Ascending aorta (tissue), 2 donors: ENCODE results near the gene FMN1. TPM values are rescaled to one million over a fixed set of nuclear protein-coding genes. Genes with fewer than 3 reads are reported as not detected.

ENCODE experiments used
- DNase-seq, 2 donors: peaks; one replicate each; pipeline ENCODE4 v3.0.0-alpha.2; 2019; ENCODE audit warnings: low spot score in 2 of 2
- H3K27ac ChIP-seq, 2 donors: fragments of 200-600 bp; sonication (generic); one replicate each; pipeline ENCODE4 v1.5.1; 2016 to 2017; ENCODE audit warnings: mild to moderate bottlenecking in 1 of 2
- H3K27me3 ChIP-seq: fragments of 200-600 bp; sonication (generic); one replicate; pipeline ENCODE4 v1.5.1; 2017
- H3K36me3 ChIP-seq, 2 donors: fragments of 200-600 bp; sonication (generic); one replicate each; pipeline ENCODE4 v1.5.1; 2016
- H3K4me1 ChIP-seq, 2 donors: fragments of 200-600 bp; sonication (generic); one replicate each; pipeline ENCODE4 v1.5.1; 2016 to 2017; ENCODE audit warnings: mild to moderate bottlenecking in 1 of 2
- H3K4me3 ChIP-seq, 2 donors: fragments of 200-600 bp; sonication (generic); one replicate each; pipeline ENCODE4 v1.5.1; 2016 to 2017; ENCODE audit warnings: mild to moderate bottlenecking in 1 of 2
- H3K9me3 ChIP-seq, 2 donors: fragments of 200-600 bp; sonication (generic); one replicate each; pipeline ENCODE4 v1.5.1; 2016
- intact Hi-C: fragments of 100-400 bp; cut with DNase I; formaldehyde crosslinking; loops from one replicate; pipeline ENCODE4 v1.15.1; 2023
- total RNA-seq: library from RNA; depleted of rRNA; stranded (reverse); fragments of >200 nt; gene quantifications from one replicate; pipeline ENCODE4 v1.1.0, GENCODE V29; 2016
- TF ChIP-seq, protein P1 (sequence below), 3 experiments: fragments of 200-600 bp in 2 of 3; fragments of 450-650 bp in 1 of 3; sonication (generic) in 2 of 3; IDR thresholded peaks; one replicate each; pipeline ENCODE4 v1.5.1; 2016 to 2019; ENCODE audit warnings: antibody characterized with exemption in 3 of 3, mild to moderate bottlenecking in 1 of 3, moderate library complexity in 1 of 3

The FMN1 gene
- total RNA-seq, 1 donor from 2014 or later = 4.3 TPM

DNA sequence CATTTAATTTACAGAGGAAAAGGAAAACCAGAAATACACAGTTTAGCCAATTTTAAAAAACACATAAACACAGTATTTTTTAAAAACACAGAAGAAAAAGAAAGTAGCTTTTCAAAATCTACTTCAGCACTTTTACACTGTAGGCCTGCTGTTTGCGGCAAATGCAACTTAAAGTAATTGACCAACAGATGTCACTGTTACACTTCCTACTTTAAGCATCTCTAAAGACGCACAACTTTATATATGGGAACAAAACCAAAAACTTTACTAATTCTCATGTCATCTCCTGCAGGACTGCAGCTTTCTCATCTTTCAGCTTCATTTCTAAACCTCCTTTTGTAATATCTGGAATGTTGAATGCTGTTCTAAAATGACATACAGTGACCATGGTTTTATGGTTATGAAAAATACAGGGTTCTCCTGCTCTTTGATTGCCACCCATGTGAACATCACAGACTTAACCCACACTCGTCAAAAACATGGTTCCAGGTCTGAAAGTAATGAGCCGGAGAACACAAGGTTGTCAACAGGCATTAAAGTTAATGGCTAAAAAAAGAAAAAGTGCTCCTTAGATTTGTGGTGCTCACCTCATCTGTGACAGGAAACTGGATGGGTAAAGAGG is 107.9 kb downstream of the FMN1 start:
- no peaks in the 10 kb centered on the region for H3K9me3 ChIP-seq
- H3K27ac ChIP-seq = no peak overlapping the region
- intact Hi-C loops = loop anchor here (2.0 to 10.0 kb wide), 2 partner anchors 46 to 608 kb away; no protein-coding TSS in a partner anchor
- H3K4me3 ChIP-seq = no peak overlapping the region
- H3K4me1 ChIP-seq = no peaks in the 10 kb centered on the region
- DNase-seq = no peak
- H3K27me3 ChIP-seq = no peaks in the 10 kb centered on the region
- TF ChIP-seq, protein P1, sequence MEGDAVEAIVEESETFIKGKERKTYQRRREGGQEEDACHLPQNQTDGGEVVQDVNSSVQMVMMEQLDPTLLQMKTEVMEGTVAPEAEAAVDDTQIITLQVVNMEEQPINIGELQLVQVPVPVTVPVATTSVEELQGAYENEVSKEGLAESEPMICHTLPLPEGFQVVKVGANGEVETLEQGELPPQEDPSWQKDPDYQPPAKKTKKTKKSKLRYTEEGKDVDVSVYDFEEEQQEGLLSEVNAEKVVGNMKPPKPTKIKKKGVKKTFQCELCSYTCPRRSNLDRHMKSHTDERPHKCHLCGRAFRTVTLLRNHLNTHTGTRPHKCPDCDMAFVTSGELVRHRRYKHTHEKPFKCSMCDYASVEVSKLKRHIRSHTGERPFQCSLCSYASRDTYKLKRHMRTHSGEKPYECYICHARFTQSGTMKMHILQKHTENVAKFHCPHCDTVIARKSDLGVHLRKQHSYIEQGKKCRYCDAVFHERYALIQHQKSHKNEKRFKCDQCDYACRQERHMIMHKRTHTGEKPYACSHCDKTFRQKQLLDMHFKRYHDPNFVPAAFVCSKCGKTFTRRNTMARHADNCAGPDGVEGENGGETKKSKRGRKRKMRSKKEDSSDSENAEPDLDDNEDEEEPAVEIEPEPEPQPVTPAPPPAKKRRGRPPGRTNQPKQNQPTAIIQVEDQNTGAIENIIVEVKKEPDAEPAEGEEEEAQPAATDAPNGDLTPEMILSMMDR (IDR thresholded peaks at IDR 0.05) = peak in 2 of 3 experiments; percentile 29 to 53
- H3K36me3 ChIP-seq = no peaks in the 10 kb centered on the region

- Histone ChIP-seq H3K9me3 (no peaks in the 10 kb centered on the region), H3K4me3 (no peak overlapping the region), H3K27ac (no peak overlapping the region), H3K4me1 (no peaks in the 10 kb centered on the region), H3K36me3 (no peaks in the 10 kb centered on the region), H3K27me3 (no peaks in the 10 kb centered on the region)
- intact Hi-C loops = loop anchor here (10.0 kb wide), 1 partner anchor 610 kb away; no protein-coding TSS in a partner anchor
- DNase-seq = no peak
- TF ChIP-seq, protein P1 (IDR thresholded peaks at IDR 0.05) = no peak
Observed at GRCh38 chr15:33084661-33085060, 109.9 kb downstream of the FMN1 start.

DNA sequence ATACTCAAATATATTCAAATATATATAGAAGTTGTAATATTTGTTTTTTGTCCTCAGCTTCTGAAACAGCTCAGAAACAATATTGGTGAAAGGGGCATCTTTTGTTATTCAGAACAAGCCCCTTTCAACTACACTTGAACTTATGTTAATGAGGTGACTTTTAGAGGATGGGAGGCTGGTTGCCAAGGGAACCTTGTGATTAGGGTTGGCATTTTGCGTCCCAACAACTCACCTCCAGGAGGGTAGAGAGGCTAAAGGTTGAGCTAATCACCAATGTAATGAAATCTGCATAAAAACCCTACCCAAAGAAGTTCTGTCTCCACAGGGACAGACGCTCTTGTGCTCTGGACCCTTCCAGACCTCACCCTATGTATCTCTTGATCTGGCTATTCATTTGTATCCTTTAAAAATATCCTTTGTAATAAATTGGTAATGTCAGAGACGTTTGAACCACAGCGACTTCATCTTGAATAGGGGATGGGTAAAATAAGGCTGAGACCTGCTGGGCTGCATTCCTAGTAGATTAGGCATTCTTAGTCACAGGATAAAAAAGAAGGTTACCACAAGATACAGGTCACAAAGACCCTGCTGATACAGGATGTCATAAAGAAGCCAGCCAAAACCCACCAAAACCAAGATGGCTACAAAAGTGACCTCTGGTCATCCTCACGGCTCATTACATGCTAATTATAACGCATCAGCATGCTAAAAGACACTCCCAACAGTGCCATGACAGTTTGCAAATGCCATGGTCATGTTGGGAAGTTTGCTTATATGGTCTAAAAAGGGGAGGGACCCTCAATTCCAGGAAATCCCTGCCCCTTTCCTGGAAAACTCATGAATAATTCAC is 111.1 kb downstream of the FMN1 start:
- DNase-seq = no peak
- H3K9me3 ChIP-seq = no peaks in the 10 kb centered on the region
- H3K4me1 ChIP-seq = no peaks in the 10 kb centered on the region
- H3K27me3 ChIP-seq = no peaks in the 10 kb centered on the region
- H3K36me3 ChIP-seq = no peaks in the 10 kb centered on the region
- TF ChIP-seq, protein P1 (IDR thresholded peaks at IDR 0.05) = no peak
- intact Hi-C loops = loop anchor here (10.0 kb wide), 1 partner anchor 611 kb away; no protein-coding TSS in a partner anchor
- H3K4me3 ChIP-seq = no peak overlapping the region
- no peak overlapping the region for H3K27ac ChIP-seq

GRCh38 chr15:33080006-33080405 is 114.5 kb downstream of the FMN1 start:
- Histone ChIP-seq H3K27me3 (no peaks in the 10 kb centered on the region), H3K9me3 (no peaks in the 10 kb centered on the region), H3K4me3 (no peak overlapping the region), H3K36me3 (no peaks in the 10 kb centered on the region), H3K4me1 (no peaks in the 10 kb centered on the region), H3K27ac (no peak overlapping the region)
- TF ChIP-seq, protein P1 (IDR thresholded peaks at IDR 0.05) = no peak
- intact Hi-C loops = loop anchor here (10.0 kb wide), 1 partner anchor 615 kb away; no protein-coding TSS in a partner anchor
- DNase-seq = no peak

DNA sequence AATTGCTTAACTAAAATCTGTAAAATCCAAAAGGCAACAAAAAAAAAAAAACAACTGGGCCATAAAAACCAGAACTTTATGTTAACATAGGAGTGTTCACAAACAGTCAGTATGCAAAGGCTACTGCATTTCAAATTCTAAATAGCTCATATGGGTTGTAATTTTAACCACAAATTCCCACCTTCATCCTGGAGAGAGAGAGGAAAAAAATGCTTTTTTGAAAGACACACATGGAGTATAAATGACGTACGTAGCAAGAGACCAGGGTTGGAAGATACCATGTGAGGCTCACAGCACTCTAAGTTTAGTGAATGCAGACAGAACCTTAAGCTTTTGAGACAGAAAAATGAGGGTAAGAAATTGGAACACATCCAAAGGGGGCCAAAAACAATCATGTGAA is 115.9 kb downstream of the FMN1 start:
- Histone ChIP-seq H3K27me3 (no peaks in the 10 kb centered on the region), H3K9me3 (no peaks in the 10 kb centered on the region), H3K36me3 (no peaks in the 10 kb centered on the region), H3K4me1 (no peaks in the 10 kb centered on the region), H3K4me3 (no peak overlapping the region), H3K27ac (no peak overlapping the region)
- TF ChIP-seq, protein P1 (IDR thresholded peaks at IDR 0.05) = no peak
- intact Hi-C loops = no loop called here
- no peak for DNase-seq
